ENCODE data around the gene JCHAIN. TPM values are rescaled to one million over a fixed set of nuclear protein-coding genes. Genes with fewer than 3 reads are reported as not detected.
"Not testable (repeated sequence)": the region's sequence is repeated elsewhere in the genome, so short reads cannot be mapped to it uniquely, and the experiment has no call there.

The JCHAIN gene
- total RNA-seq, 1 donor from 2014 or later: under 0.01 TPM

- FAIRE-seq: no peak
Observed at GRCh38 chr4:70691661-70692060, 25.4 kb upstream of the JCHAIN start.

GRCh38 chr4:70688795-70689231 is 22.5 kb upstream of the JCHAIN start:
- DNase-seq (ENCODE audit: low spot score in 2 of 2) (no peak), FAIRE-seq (no peak)

More at GRCh38 chr4:70691661-70692060, 25.4 kb upstream of the JCHAIN start:
- DNase-seq (ENCODE audit: low spot score in 2 of 2): no peak

GRCh38 chr4:70687821-70688794 is 21.8 kb upstream of the JCHAIN start, which contains the start of gene UTP3:
Gene UTP3 (plus strand): TSS chr4:70688532. CDS start chr4:70688678, 146 bp downstream.
- FAIRE-seq (peak; percentile 77), DNase-seq (ENCODE audit: low spot score in 2 of 2) (peak; percentile 68 to 84)

GRCh38 chr4:70687392-70687791 is 21.1 kb upstream of the JCHAIN start:
- FAIRE-seq (no peak), DNase-seq (ENCODE audit: low spot score in 2 of 2) (no peak)

- FAIRE-seq; DNase-seq (ENCODE audit: low spot score in 2 of 2): not testable (repeated sequence)
Observed at GRCh38 chr4:70682142-70682541, 15.8 kb upstream of the JCHAIN start.

- DNase-seq (ENCODE audit: low spot score in 2 of 2): no peak
Observed at GRCh38 chr4:70681704-70682103, 15.4 kb upstream of the JCHAIN start.

GRCh38 chr4:70680934-70681333 is 14.6 kb upstream of the JCHAIN start:
- FAIRE-seq (no peak), DNase-seq (ENCODE audit: low spot score in 2 of 2) (no peak)

More at GRCh38 chr4:70681704-70682103, 15.4 kb upstream of the JCHAIN start:
- no peak for FAIRE-seq

- DNase-seq (ENCODE audit: low spot score in 2 of 2): no peak
- FAIRE-seq: no peak
Observed at GRCh38 chr4:70678383-70678999, 12.2 kb upstream of the JCHAIN start.

GRCh38 chr4:70676554-70677090 is 10.3 kb upstream of the JCHAIN start:
- DNase-seq (ENCODE audit: low spot score in 2 of 2) (no peak), FAIRE-seq (no peak)

- FAIRE-seq (no peak), DNase-seq (ENCODE audit: low spot score in 2 of 2) (no peak)
Observed at GRCh38 chr4:70674731-70675130, 8.4 kb upstream of the JCHAIN start.

GRCh38 chr4:70674191-70674590 is 7.9 kb upstream of the JCHAIN start:
- DNase-seq (ENCODE audit: low spot score in 2 of 2) (no peak), FAIRE-seq (no peak)

GRCh38 chr4:70671091-70671490 is 4.8 kb upstream of the JCHAIN start:
- no peak for DNase-seq (ENCODE audit: low spot score in 2 of 2)
- FAIRE-seq: no peak

GRCh38 chr4:70670332-70671014 is 4.2 kb upstream of the JCHAIN start:
- no peak for FAIRE-seq

GRCh38 chr4:70667740-70668535 is 1.6 kb upstream of the JCHAIN start:
- FAIRE-seq (no peak), DNase-seq (ENCODE audit: low spot score in 2 of 2) (no peak)

More at GRCh38 chr4:70670332-70671014, 4.2 kb upstream of the JCHAIN start:
- DNase-seq (ENCODE audit: low spot score in 2 of 2): no peak

GRCh38 chr4:70661309-70661922 is 4.9 kb downstream of the JCHAIN start:
- FAIRE-seq; DNase-seq (ENCODE audit: low spot score in 2 of 2): not testable (repeated sequence)

GRCh38 chr4:70660106-70660505 is 6.2 kb downstream of the JCHAIN start:
- no peak for FAIRE-seq
- DNase-seq (ENCODE audit: low spot score in 2 of 2): no peak

- FAIRE-seq (no peak), DNase-seq (ENCODE audit: low spot score in 2 of 2) (no peak)
Observed at GRCh38 chr4:70658418-70658817, 7.9 kb downstream of the JCHAIN start.

GRCh38 chr4:70657326-70657725 is 9.0 kb downstream of the JCHAIN start:
- FAIRE-seq (no peak), DNase-seq (ENCODE audit: low spot score in 2 of 2) (no peak)

- FAIRE-seq (no peak), DNase-seq (ENCODE audit: low spot score in 2 of 2) (no peak)
Observed at GRCh38 chr4:70654605-70655011, 11.7 kb downstream of the JCHAIN start.
